C4-2B (cell line): ENCODE measurements around the gene TMEM179.
"Not testable (repeated sequence)": the region's sequence is repeated elsewhere in the genome, so short reads cannot be mapped to it uniquely, and the experiment has no call there.

Experiments
- H3K27ac ChIP-seq: fragments of 450-650 bp; 2 replicates; pipeline ENCODE4 v1.5.1; 2017
- ZFX ChIP-seq: fragments of 450-650 bp; IDR thresholded peaks from 2 replicates; pipeline ENCODE4 v1.6.1; 2017
- TF ChIP-seq, protein P1 (sequence below): fragments of 450-650 bp; conservative IDR thresholded peaks from 2 replicates; pipeline ENCODE4 v1.5.1; 2017; ENCODE audit warnings: mild to moderate bottlenecking

The TMEM179 gene

DNA sequence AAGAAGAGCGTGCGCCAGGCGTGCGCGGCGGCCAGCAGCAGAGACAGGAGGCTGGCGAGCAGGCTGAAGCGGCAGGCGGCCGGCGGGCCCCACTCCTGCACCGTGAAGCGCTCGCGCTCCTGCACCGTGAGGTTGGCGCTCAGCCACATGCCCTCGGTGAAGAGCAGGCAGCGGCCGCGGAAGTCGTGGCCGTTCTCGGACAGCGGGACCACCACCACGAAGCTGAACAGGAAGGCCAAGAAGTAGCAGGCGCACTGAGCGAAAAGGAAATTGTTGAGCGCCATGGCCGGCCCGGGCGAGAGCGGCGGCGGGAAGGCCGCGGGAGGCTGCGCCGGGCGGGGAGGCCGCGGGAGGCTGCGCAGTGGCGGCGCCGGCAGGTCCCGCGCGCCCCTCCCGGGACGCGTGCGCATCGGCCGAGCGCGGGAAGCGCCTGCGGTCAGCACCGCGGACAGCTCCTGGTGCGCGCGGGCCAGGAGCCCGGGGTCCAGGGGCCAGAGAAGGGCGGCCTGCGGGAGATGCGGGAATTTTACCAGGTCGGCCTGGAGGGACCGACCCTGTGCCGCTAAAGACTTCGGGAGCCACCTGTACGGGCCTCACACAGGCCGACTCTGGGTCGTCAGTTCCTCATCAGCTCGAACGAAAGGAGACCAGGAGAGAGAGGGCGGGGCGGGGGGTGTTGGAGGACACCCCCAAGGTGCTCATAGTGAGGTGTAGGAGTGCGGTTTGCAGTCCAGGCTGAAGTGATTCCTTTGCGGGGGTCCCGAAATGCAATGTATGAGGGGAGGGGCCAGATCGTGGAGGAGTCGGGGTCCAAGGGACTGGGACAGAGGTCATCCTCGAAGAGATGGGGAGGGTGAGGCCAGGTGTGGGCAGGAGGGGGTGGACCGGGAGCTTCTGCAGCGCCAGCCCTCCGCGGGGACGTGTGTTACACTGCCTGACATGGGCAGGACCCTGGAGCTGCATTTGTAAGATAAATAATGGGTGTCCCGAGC lies at the start of gene TMEM179:
Gene TMEM179, minus strand, starts transcription at position 315 of the 992 bp plus-strand sequence. Its CDS starts 31 bp downstream, at position 284.
- TF ChIP-seq, protein P1, sequence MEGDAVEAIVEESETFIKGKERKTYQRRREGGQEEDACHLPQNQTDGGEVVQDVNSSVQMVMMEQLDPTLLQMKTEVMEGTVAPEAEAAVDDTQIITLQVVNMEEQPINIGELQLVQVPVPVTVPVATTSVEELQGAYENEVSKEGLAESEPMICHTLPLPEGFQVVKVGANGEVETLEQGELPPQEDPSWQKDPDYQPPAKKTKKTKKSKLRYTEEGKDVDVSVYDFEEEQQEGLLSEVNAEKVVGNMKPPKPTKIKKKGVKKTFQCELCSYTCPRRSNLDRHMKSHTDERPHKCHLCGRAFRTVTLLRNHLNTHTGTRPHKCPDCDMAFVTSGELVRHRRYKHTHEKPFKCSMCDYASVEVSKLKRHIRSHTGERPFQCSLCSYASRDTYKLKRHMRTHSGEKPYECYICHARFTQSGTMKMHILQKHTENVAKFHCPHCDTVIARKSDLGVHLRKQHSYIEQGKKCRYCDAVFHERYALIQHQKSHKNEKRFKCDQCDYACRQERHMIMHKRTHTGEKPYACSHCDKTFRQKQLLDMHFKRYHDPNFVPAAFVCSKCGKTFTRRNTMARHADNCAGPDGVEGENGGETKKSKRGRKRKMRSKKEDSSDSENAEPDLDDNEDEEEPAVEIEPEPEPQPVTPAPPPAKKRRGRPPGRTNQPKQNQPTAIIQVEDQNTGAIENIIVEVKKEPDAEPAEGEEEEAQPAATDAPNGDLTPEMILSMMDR: no peak
- TF ChIP-seq ZFX: peak; percentile 58; the same call in 1 of the 2 replicates
- H3K27ac ChIP-seq: peak within 1 kb of the TSS; percentile 9; the same call in 1 of the 2 replicates

DNA sequence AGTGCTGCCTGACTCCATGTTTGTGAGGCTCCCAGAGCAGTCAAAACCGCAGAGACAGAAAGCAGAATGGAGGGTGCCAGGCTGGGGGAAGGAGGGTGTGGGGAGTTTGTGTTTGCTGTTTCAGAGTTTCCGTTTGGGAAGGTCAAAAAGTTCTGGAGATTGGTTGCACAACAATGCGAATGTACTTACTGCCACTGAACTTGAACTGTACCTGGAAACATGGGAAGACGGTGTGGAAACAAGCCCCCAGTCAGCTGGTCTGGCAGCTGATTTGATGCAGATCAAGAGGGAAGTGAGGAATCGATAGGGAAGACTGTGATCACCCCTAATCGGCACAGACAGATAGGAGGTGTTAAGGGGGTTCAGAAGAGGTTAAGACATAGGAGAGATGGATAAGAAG lies 49.5 kb upstream of the TMEM179 start:
- H3K27ac ChIP-seq: no peak overlapping the region
- TF ChIP-seq, protein P1: no peak
- no peak for TF ChIP-seq ZFX

DNA sequence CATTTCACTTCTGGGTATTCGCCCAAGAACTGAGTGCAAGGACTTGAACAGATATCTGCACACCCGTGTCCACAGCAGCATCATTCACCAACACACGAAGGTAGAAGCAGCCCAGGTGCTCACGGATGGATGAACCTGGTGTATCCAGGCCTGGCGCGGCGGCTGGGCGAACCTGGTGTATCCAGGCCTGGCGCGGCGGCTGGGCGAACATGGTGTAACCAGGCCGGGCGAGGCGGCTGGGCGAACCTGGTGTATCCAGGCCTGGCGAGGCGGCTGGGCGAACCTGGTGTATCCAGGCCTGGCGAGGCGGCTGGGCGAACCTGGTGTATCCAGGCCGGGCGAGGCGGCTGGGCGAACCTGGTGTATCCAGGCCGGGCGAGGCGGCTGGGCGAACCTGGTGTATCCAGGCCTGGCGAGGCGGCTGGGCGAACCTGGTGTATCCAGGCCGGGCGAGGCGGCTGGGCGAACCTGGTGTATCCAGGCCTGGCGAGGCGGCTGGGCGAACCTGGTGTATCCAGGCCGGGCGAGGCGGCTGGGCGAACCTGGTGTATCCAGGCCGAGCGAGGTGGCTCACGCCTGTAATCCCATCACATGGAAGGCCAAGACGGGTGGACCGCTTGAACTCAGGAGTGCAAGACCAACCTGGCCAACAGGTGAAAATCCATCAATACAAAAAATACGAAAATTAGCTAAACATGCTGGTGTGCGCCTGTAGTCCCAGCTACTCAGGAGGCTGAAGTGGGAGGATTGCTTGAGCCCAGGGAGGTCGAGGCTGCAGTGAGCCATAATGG lies 48.8 kb upstream of the TMEM179 start:
- H3K27ac ChIP-seq: not testable (repeated sequence)

DNA sequence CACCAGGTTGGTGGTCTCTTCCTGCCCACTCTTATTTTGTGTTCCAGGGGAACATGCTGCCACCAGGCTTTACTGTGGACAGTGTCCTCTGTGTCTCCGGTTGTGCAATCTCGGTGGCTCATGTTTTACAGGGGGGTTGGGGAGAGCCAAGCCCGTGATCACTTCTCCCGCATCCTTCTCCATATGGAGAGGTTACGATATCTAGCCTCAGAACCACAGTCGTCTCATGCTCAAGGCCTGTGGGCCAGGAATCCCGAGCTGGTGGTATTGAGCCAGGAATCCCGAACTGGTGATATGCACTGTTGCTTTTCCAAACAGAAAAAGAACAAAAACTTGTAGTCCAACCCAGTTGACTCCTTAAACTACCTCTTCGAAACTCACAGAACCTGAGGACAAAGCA lies 47.8 kb upstream of the TMEM179 start:
- TF ChIP-seq ZFX: no peak
- TF ChIP-seq, protein P1: no peak
- H3K27ac ChIP-seq: no peak overlapping the region

DNA sequence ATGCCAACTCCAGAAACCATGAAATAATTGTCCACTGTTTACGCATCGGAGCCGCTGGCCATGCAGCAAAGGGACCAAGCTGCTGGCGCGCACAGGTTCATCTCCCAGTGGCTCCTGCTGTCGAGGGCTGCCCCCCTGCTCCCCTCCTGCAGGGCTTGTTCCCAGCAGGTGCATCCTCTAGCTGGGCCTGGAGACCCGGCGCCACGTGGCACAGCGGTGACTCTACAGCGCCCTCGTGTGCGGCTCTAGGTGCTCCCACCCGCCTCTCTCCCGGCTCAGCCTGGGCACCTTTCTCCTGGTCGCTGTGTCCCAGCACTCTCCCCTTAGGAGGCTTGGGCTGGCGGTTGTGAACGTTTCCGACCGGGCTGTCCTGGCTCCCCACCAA lies 47.3 kb upstream of the TMEM179 start:
- no peak for TF ChIP-seq ZFX
- TF ChIP-seq, protein P1: no peak
- no peak overlapping the region for H3K27ac ChIP-seq

DNA sequence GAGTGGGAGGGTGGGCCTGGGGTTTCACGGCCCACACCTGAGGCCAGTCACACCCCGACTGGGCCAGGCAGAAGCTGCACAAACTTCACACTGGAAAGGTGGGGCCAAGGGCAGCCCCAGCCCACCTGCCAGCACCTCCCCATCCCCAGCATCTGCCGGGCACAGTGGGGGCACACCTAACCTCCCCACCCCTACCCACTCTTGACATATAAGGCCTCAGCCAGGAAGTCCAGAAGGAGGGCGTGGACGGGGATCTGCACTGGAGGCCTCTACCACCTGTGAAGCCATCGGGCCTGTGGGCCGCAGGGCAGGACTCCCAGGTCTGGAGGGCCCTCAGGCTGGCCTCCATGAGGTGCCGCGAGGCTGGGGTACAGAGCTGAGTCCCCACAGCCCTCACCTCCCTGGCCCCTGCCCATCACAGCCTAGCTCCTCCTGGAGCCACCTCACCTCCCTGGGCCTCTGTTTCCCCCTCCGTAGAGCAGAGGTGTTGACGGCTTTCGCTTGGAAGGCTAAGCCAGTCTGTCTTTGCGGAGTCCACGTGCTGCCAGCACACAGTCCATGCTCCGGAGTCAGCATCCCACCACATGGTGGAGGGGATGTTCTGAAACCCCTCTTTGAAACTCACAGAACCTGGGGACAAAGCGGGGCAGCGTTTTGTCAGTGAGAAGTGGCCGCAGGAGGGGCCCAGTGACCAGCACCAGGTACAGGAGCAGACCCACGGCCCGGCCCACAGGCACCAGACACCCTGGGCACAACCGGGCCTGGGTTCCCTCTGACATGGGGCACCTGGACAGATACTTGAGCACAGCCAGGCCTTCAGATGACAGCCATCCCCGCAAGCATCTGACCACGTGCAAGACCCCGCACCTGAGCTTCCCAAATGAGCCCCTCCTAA lies 46.7 kb upstream of the TMEM179 start:
- H3K27ac ChIP-seq: no peak overlapping the region
- no peak for TF ChIP-seq ZFX
- TF ChIP-seq, protein P1: no peak
